ENCODE results near the gene PALD1.
A peak's percentile ranks its signal among the peaks of the same experiment; 100 is the strongest.
"Not testable (repeated sequence)": the region's sequence is repeated elsewhere in the genome, so short reads cannot be mapped to it uniquely, and the experiment has no call there.

The PALD1 gene

DNA sequence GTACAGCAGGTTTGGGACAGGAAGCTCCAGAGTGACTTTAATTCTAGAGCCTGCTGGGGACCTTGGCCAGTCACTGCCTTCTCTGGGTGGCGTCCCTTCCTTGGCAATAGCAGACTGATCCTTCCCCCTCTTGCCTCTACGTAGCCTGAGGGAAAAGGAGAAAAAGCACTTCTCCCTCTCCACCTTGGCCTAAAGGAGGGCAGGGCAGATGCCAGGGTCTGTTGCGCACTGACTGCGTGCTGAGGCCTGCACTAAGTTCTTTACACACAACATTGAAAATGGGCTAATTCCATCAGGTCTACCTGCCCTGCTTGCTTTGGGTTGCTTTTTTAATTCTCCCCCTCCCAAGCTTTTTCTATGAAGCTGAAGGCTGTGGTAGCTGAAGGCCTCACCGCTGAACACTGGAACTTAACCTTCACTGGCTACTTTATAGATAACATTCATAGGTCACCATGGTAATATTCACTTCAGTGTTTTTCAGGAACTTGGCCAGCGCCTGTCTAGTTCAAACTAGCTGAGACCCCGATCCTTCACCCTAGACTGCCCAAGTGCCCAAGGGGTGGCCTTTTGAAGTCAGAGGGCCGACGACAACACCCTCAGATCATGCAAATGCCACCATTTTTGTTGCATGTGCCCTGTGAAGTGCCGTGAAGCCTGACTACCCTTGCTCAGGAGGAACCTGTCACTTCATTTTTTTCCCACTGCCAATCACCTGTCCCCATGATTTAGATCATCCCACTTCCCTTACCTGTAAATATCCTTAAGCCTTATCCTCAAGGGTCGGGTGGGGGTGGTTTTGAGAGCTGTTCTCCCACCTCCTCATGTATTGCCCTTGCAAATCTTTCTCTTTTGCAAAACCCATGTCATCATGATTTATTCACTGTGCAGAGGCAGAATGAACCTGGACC, 95.3 kb downstream of the PALD1 start:
- no peak for DNase-seq (ENCODE audit: low spot score)

DNA sequence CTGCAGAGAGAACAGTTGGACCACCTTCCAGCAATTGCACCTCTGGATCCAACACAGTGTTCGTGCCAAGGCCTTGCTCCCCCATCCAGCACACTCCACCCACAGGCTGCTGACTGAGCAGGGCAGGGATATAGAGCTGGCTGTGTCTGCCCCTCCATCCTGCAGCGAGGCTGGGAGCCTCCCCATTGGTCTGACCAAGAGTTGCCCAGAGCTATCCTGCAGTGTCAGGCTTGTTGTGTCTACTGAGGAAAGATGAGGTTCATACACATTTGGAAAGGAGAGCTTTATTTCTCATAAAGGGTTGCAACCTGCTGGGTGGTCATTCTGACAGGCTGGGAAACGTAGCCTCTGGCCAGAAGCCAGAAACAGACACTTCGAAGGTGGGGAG, 96.9 kb downstream of the PALD1 start:
- DNase-seq (ENCODE audit: low spot score), result no peak

DNA sequence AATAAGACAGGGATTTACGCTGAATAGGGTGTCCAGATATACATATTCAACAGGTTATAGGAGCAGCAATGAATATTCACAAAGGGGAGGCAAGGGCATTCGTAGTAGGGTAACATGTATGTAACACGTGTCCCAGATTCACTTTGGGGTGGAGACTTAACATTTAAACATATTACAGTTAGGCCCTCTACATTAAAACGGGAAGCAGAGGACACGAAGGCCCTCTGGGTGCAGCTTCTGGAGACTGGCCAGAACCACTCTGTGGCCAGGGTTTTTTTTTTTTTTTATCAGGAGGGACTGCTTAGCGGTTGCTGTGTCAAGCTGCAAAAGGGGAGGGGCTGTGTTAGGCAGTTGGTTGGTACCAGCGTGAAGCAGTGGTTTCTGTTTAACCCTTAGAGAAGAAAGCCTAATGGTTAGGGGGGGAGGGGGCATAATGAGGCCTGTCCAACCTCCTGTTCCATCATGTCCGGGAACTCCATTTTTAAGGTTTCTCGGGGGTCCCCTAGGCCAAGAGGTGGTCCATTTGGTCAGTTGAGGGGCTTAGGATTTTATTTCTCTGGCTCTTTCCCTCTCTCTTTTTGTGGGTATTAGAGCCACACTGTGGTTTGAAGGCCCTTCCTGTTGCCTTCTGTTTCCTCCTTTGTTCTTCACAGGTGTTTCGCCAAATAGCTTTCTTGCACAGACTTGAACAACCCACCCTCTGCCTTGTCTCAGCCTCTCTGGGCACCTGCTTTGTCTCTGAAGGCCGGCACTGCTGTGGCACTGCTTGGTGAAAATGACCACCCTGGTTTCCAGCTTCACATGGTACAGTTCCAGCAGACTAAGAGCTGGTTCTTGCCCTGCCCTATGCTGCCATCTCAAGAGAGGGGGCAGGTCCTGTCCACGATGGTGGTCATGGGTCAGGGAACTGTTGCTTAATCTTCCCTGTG, 97.6 kb downstream of the PALD1 start:
- DNase-seq (ENCODE audit: low spot score), result peak; percentile 72

DNA sequence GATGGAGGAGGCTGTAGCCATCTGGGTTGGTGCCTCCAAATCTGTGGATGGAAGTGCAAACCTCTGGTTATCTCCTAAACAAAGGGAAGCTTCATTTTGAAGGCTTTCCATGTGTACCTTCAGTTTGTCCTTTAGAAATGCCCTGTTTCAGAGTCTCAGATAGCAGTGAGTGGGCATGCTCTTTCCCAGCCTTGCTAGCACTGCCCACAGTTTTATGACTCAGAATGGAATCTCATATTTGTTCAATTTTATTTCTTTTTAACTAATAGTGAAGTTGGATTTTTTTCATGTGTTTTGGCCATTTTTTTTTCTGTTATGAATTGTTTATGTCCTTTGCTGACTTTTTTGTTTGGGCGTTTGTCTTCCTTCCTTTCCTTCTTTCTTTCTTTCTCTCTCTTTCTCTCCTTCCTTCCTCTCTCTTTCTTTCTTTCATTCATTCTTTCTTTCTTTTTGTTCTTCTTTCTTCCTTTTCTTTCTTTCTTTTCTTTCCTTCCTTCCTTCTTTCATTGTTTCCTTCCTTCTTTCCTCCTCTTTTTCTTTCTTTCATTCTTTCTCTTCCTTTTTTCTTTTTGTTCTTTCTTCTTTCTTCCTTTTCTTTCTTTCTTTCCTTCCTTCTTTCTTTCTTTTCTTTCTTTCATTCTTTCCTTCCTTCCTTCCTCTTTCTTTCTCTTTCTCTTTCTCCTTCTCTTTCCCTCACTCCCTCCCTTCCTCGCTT, 98.4 kb downstream of the PALD1 start:
- DNase-seq (ENCODE audit: low spot score), result peak; percentile 58

DNA sequence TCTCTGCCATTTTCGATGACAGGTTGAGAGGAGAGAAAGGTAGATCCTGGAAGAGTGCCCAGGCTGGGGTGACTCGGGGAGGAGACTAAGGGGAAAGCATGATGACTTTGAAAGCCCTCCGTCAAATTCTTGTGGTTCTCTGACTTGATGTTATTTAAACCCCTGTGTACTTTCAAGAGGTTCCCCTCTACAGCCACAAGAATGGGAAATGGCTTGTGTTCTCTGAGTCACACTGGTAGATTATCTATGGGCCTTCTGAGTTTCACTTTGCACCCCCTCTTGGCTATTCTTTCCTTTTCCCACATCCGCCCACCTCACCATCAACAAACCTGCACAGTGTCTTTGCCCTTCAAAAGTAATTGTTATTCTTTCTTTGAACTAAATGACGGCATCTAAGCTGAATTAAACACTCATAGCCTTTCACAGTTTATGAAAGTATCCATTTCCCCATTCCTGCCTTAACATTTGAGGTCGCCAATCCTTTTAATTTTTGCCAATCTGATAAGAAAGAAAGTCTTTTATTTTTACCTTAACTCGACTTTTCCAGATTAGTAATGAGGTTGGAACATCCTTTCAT, 99.9 kb downstream of the PALD1 start:
- peak; percentile 89 for DNase-seq (ENCODE audit: low spot score)

DNA sequence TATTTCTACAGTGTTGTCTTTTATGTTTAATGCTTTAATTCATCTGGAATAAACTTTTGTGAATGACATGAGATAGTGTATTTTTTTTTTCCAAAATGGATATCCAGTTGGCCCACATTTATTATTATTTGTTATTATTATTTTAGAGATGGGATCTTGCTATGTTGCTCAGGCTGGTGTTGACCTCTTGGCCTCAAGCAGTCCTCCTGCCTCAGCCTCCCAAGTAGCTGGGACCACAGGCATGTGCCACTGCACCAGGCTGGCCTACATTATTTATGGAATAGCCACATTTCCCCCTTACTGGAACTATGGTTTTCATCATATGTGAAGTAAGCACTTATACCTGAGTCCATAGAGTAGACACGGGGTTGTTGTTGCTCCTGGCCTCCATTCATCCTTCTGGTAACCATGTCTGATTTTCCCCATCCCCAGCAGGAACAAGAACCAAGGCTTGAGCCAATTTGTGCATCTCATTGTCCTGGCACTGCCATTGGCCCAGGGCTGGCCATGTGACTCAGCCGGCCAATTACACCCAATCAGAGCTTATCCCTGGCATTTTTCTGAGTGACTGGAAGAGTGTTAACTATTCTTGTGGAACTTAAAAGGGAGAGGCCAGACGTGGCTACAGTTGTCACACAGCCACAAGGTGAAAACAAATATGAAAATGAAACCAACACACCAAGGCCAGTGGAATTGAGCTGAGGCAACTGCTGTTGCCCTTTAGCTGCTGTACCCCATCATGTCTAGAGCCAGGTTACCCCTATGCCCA, 100.9 kb downstream of the PALD1 start:
- peak; percentile 46 for DNase-seq (ENCODE audit: low spot score)

DNA sequence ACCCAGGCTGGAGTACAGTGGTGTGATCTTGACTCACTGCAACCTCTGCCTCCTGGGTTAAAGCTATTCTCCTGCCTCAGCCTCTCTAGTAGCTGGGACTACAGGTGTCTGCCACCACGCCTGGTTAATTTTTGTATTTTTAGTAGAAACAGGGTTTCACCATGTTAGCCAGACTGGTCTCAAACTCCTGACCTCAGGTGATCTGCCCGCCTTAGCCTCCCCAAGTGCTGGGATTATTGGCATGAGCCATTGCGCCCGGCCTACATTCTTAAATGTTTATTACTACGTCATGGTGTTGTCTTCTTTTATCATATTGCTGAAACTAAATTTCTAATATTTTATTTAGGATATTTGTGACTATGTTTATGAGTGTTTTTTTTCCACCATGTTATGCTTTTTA, 102.6 kb downstream of the PALD1 start:
- not testable (repeated sequence) for DNase-seq (ENCODE audit: low spot score)

DNA sequence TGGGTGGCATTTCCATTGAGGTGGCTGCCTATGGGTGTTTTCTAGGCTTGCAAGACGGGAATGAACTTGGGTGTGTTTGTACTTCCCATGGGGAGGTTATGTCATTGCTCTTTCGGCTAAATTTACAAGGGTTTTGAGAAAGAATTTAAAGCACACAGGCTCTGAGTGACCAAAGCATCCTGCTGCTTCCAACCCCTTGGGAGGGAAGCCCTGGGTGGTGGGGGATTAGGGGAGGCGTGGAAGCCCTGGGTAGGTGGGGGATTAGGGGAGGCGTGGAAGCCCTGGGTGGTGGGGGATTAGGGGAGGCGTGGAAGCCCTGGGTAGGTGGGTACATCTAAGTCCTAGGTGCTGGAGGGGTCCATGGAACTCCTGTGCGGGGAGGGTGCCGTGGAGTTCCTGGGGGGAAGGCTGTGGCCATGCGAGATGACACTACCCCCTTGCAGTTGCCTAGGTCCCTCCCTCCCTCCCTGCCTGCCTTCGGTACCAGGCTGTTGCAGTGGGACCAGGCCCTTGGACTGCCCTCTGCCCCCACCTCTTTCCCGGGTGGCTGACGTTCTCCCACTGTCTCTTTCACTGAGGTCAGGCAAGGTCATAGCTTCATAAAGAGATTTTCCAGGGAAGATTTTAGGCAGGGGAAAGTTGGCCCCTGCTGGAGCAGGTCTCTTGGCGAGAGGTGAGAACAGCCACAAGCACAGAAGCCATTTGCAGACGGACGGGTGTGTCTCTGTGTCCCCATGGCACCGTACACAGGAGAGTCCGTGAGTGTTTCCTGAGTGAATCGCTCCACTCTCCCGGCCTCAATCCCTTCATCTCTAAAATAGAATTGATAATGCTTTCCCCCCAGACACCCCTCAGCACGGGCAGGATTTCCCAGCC, 104.5 kb downstream of the PALD1 start:
- no peak for DNase-seq (ENCODE audit: low spot score)

DNA sequence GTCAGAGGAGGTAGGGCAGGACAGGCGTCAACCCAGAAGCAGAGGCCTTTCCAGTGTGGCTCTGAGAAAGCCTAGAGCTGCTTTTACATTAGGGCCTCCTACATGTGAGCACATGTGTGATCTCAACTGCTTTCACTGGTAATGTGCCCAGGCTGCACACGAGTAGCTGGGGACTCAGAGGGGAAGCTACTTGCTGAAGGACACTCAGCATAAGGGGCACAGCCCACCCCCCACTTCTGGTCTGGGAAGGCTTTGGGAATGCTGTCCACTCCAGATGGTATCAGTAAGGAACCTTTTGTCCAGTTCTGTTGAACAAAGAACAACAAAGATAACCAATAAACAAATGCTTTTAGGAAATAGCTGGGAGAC, 105.1 kb downstream of the PALD1 start:
- no peak for DNase-seq (ENCODE audit: low spot score)

DNA sequence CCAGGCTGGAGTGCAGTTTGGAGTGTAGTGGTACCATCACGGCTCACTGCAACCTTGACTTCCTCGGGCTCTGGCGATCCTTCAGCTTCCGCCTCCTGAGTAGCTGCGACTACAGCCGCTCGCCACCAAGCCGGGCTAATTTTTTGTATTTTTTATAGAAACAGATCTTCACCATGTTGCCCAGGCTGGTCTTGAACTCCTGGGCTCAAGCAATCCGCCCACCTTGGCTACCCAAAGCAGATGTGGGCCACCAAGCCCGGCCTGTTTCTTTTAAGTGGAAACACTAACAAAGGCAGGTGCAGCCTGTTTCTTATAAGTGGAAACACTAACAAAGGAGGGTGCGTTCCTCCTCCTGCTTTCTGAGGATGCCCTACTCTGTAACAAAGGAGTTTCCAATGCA, 105.8 kb downstream of the PALD1 start:
- no peak for DNase-seq (ENCODE audit: low spot score)

DNA sequence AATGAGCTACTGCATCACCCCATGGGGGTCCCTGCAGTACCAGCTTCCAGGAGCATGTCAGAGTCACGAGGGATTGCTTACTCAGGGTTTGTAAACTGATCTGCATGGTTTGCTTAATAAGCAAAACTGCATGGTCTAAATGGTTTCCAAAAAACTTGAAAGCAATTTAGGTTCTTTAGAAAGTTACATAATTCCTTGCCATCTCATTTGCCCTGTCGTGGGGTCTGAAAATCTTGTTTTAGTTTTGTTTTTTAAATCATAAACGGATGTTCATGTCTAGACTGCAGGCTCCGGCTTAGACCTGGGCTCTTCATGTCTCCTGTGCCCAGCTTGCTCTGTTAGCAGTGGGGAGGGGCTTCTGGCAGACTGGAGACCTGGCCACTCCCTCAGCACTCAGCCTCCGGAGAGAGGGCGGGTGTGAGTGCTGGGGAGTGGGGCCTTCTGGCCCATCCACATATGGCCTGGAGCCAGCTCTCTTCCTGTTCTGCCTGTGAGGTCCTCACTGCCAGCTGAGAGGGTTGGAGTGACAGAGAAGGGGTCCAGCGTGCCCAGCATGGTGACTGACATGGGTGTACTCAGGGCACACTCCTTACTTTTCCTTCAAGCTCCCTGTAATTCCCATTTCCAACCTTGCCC, 106.5 kb downstream of the PALD1 start:
- no peak for DNase-seq (ENCODE audit: low spot score)

DNA sequence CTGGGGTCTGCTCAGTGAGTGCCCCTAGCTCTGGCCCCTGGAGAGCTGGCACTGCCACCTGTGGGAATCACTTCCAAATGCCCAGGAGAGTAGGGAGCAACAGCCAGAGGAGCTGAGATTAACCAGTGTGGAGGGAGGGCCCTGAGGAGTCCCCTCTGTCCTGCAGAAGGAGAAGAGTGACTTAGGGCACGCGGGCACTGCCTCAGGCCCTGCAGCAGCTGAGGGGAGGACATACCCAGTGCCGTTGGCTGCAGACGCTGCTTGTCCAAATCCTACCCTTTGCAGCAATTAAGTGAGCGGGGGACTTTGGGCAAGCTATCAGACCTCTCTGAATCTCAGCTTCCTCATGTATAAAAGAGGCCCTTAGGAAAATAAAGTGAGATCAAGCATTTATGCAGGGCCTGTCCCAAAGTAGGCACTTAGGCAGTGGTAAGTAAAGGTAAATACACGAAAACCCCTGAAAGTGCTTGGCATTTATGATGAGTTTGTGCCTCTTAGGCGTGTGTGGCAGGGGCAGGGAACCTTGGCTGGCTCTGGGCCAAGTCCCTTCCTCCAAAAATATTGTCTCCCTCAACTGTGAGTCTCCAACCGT, 107.1 kb downstream of the PALD1 start:
- no peak for DNase-seq (ENCODE audit: low spot score)

DNA sequence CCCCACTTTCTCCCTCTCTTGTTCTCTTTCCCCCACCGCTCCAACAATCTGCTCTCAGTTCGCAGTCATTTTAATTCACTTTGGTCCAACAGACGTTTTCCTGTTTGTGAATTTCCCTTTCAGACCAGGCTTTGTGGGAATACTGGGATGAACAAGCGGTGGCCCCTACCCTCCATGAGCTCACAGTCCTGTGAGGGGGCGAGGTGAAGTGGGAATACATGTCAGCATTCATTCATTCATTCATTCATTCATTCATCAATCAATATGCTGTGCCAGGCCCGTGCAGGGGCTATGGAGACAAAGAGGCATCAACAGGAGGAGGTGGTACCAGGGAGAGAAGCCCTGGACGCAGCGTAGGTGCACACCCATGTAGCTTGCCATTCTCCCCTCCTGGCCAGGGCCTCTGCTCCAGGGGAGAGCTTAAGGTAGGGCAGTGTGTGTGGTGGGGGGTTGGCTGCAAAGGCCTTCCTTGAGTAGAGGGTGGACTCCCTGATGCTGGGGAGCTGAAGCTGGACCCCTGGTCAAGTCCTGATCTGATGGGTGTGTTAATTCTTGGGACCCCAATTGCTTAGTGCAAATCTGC, 107.9 kb downstream of the PALD1 start:
- DNase-seq (ENCODE audit: low spot score), result no peak

DNA sequence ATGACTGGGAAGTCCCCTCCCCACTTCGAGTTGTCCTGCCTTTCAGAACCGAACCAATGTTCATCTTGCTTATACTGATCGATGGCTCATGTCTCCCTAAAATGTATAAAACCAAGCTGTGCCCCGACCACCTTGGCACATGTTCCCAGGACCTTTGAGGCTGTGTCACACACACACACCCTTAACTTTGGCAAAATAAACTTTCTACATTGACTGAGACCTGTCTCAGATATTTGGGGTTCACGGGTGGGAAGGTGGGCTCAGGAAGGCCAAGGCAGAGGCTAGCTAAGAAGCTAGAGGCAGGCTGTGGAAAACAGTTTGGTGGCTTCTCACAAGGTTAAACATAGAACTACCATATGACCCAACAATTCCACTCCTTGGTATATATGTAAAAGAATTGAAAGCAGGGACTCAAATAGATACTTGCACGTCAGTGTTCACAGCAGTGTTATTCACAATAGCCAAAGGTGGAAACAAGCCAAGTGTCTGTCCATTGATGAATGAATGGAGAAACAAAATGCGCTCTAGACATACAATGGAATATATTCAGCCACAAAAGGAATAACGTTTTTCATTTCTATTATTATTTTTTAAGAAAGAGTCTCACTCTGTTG, 108.6 kb downstream of the PALD1 start:
- DNase-seq (ENCODE audit: low spot score), result peak; percentile 51

DNA sequence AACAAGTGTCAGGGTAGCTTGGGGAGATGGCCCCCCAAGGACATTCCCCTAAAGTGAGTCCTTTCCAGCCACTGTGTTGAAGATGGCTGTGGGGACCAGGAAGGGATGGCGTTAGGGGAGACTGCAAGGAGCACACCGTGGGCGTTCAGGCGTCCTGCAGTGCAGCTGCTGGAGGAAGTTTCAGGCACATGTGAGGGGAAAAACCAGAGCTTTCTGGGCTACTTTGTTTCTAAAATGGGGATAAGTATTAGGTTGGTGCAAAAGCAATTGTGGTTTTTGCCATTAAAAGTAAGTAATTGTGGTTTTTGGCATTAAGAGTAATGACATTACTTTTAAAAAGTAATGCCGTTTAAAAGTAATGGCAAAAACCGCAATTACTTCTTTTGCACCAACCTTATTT, 109.7 kb downstream of the PALD1 start:
- DNase-seq (ENCODE audit: low spot score), result no peak

DNA sequence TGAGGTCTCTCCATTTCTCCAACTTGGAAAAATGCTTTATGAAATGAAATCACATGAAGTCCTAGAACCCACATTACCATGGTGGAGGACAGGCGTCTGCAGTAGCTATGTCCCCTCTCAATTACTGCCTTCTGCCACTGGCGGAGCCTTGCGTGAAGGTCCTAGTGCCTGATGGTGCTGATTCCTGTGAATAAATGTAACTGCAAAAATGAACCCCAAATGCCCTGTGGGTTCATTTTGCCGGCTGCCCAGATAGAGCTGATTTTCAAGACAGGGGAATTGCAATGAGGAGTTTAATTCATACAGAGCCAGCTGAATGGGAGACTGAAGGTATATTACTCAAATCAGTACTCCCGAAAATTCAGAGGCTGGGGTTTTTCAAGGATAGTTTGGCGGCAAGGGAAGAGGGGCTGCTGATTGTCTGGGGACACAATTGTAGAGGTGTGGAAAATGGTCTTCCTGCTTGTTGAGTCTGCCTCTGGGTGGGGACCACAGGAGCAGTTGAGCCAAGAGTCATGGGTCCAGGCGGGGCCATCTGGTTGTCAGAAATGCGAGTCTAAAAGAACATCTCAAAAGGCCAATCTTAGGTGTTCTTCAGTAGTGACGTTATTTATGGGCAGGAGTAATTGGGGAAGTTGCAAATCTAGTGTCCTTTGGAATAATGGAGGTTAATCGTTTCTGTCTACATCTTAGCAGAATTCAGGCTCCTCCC, 110.4 kb downstream of the PALD1 start:
- DNase-seq (ENCODE audit: low spot score), result no peak

DNA sequence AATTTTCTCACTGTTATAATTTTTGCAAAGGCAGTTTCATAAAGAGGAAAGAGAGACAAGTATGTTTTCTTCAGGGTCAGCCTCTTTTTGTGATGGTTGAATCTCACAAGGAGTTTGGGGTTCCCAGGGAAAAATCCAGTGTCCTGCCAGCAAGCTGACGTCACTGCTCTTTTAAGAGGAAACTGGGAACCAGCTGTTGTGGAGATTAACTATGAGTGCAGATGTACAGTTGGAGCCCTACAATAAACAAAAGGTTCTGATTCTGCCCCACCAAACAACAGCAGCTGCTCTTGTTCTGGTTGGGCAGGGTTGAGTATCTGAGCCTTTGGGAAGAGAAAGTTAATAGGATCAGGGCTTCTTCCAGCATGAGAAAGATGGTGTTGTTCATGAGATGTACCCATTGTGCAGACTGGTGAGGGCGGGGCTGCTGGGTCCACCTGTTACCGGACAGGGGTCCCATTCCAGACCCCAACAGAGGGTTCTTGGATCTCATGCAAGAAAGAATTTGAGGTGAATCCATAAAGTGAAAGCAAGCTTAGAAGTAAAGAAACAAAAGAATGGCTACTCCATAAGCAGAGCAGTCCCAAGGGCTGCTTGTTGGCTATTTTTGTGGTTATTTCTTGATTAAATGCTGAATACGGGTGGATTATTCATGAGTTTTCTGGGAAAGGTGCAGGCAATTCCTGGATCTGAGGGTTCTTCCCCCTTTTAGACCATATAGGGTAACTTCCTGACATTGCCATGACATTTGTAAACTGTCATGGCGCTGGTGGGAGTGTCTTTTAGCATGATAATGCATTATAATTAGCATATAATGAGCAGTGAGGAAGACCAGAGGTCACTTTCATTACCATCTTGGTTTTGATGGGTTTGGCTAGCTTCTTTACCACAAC, 111.4 kb downstream of the PALD1 start:
- DNase-seq (ENCODE audit: low spot score), result no peak

Data from activated CD4-positive, alpha-beta T cell treated with anti-CD3 and anti-CD28 coated beads, Interleukin-2, Interleukin-4, amounts not matched to agents 100 ng/mL and 50 ng/mL, durations not matched to agents 16 hours and 8 hours (primary cell).